AG04450 (cell line): ENCODE data around the gene TMEM238L. TPM values are rescaled to one million over a fixed set of nuclear protein-coding genes. Genes with fewer than 3 reads are reported as not detected.

Source experiments
- CTCF ChIA-PET: fragments of 300-600, 350-600 bp; formaldehyde crosslinking; extraction: SDS; loops from one replicate; lab custom pipeline; 2022; ENCODE audit warnings: antibody characterized with exemption, inconsistent platforms; lab: Charles Lee
- POLR2A ChIA-PET: fragments of 350-600 bp; formaldehyde crosslinking; extraction: SDS; loops from one replicate; lab custom pipeline; 2021; ENCODE audit warnings: antibody characterized with exemption, inconsistent platforms; lab: Yijun Ruan, JAX
- DNase-seq: peaks from one replicate; pipeline ENCODE4 v3.0.0-alpha.2; 2011; ENCODE audit warnings: low read depth, low spot score
- H3K27ac ChIP-seq: one replicate; pipeline ENCODE4 v1.5.1; 2012; ENCODE audit warnings: low read depth, low read length, control low read depth
- H3K27me3 ChIP-seq: one replicate; pipeline ENCODE4 v1.6.0; 2012; ENCODE audit warnings: low read length; ENCODE audit not compliant: control insufficient read depth, insufficient read depth
- H3K4me3 ChIP-seq: 2 replicates; pipeline ENCODE4 v1.5.1; 2011; ENCODE audit warnings: mild to moderate bottlenecking, low read depth, low read length, control low read depth
- H3K9me3 ChIP-seq: 2 replicates; pipeline ENCODE4 v1.5.1; 2012; ENCODE audit warnings: low read length; ENCODE audit not compliant: control insufficient read depth, insufficient read depth
- polyA plus RNA-seq: library from polyadenylated mRNA; depleted of rRNA; stranded (reverse); fragments of >200 nt; gene quantifications from 2 replicates; pipeline ENCODE4 v1.2.3, GENCODE V29; 2011
- TF ChIP-seq, protein P1 (sequence below): IDR thresholded peaks from 2 replicates; pipeline ENCODE4 v1.5.1; 2011; ENCODE audit warnings: low read depth, low read length, control low read depth, inconsistent platforms

Gene TMEM238L
- polyA plus RNA-seq, 1 experiment: not detected

DNA sequence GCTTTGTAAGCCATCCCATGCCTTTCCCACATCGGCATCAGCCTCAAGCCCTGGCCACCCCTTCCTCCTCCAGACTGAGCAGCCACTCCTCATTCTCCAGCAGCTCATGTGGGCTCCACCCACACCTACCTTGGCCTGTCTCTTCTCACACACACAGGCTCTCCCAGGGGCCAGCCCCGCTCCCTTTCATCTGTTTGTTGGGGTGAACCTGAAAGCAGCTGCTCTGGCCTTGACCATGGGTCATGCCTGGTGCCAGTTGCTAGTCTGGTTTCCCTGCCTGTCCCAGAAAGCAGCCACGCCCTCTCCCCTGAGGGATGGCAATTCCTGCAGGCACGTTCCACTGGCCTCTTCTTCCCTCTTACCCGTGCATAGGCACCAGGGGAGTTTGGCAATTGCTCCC, 11.4 kb upstream of the TMEM238L start:
- TF ChIP-seq, protein P1, sequence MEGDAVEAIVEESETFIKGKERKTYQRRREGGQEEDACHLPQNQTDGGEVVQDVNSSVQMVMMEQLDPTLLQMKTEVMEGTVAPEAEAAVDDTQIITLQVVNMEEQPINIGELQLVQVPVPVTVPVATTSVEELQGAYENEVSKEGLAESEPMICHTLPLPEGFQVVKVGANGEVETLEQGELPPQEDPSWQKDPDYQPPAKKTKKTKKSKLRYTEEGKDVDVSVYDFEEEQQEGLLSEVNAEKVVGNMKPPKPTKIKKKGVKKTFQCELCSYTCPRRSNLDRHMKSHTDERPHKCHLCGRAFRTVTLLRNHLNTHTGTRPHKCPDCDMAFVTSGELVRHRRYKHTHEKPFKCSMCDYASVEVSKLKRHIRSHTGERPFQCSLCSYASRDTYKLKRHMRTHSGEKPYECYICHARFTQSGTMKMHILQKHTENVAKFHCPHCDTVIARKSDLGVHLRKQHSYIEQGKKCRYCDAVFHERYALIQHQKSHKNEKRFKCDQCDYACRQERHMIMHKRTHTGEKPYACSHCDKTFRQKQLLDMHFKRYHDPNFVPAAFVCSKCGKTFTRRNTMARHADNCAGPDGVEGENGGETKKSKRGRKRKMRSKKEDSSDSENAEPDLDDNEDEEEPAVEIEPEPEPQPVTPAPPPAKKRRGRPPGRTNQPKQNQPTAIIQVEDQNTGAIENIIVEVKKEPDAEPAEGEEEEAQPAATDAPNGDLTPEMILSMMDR: no peak
- H3K9me3 ChIP-seq: peaks cover 3% of the 10 kb centered on the region; the same call in 1 of the 2 replicates
- no peak for DNase-seq
- H3K27ac ChIP-seq: no peak overlapping the region
- ChIA-PET POLR2A (no interaction called here), CTCF (no interaction called here)
- H3K27me3 ChIP-seq: peaks cover 2% of the 10 kb centered on the region
- no peak overlapping the region for H3K4me3 ChIP-seq

DNA sequence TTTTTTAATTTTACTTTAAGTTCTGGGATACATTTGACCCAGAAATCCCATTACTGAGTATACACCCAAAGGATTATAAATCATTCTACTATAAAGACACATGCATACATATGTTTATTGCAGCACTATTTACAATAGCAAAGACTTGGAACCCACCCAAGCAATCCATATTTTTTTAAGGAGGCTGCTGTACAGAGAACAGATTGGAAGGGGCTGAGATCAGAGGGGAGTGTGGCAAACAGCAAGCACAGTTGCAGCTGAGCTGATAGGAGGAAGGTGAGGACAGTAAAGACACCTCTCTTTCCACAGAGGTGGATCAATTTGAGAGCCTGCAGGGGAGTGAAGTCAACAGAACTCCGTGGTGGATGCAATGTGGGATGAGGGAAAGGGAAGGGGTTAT, 10.2 kb upstream of the TMEM238L start:
- no peak for DNase-seq
- Histone ChIP-seq H3K27ac (no peak overlapping the region), H3K9me3 (no peaks in the 10 kb centered on the region; the same call in 1 of the 2 replicates), H3K4me3 (no peak overlapping the region), H3K27me3 (peaks cover 2% of the 10 kb centered on the region)
- ChIA-PET CTCF (no interaction called here), POLR2A (no interaction called here)
- TF ChIP-seq, protein P1: no peak

DNA sequence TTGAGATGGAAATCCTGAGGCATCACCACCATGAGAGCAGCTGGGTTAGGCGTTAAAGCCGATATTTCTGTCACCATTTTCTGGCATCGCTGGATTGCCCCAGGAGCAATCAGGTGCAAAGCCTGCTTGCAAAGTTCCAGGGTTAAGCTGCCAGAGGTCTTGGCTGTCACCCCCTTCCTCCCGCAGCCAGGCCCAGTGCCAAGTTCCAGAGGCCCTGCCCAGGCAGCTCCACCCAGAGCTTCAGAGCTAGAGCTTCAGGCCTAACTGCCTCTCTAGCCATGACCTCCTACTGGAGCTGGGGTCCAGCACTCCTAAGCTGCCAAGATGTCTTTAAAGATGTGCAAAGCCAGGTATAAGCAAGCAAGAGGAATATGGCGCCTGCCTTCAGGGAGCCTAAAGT, 8.8 kb upstream of the TMEM238L start:
- TF ChIP-seq, protein P1: no peak
- Histone ChIP-seq H3K27me3 (peaks cover 2% of the 10 kb centered on the region), H3K27ac (no peak overlapping the region), H3K9me3 (no peaks in the 10 kb centered on the region; the same call in 1 of the 2 replicates), H3K4me3 (no peak overlapping the region)
- ChIA-PET CTCF (no interaction called here), POLR2A (no interaction called here)
- no peak for DNase-seq

DNA sequence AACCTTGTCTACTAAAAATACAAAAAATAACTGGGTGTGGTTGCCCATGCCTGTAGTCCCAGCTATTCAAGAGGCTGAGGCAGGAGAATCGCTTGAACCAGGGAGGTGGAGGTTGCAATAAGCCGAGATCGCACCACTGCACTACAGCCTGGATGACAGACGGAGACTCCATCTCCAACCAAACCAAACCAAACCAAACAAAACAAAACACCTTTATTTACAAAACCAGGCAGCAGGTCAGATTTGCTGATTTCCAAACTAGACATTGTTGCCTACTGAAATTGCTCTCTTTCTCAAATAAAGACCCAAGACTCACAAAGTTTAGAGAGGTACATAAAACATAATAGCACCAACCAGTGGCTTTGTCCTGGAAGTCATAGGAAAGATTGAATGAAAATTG, 5.7 kb upstream of the TMEM238L start:
- no peak overlapping the region for H3K27ac ChIP-seq
- DNase-seq: no peak
- ChIA-PET CTCF (no interaction called here), POLR2A (no interaction called here)
- no peaks in the 10 kb centered on the region; the same call in 1 of the 2 replicates for H3K9me3 ChIP-seq
- H3K4me3 ChIP-seq: no peak overlapping the region
- TF ChIP-seq, protein P1: no peak
- no peaks in the 10 kb centered on the region for H3K27me3 ChIP-seq

DNA sequence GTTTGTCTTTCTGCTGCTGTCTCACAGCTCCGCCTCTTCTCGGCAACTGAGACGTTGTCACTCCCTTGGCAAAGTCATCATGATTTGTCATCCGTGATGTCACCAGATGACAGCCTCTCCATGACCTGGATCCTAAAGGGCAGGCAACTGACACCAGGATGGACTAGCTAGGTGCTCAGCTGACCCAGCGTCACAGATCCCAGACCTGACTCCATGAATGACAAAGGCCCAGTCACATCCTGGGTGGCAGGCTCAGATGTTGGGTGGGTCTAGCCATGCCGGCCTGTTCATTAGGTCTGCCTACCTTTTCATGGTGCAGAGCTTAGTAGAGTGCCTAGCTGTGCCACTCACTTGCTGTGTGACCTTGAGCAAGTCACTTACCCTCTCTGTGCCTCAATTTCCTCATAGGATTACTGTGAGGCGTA, 3.8 kb upstream of the TMEM238L start:
- ChIA-PET POLR2A (no interaction called here), CTCF (no interaction called here)
- H3K27me3 ChIP-seq: no peaks in the 10 kb centered on the region
- no peak overlapping the region for H3K4me3 ChIP-seq
- TF ChIP-seq, protein P1: no peak
- no peak for DNase-seq
- no peak overlapping the region for H3K27ac ChIP-seq
- H3K9me3 ChIP-seq: peaks cover 9% of the 10 kb centered on the region
